Mononuclear cell (primary cell): Measurements from ENCODE around the gene RNFT2. TPM values are rescaled to one million over a fixed set of nuclear protein-coding genes. Genes with fewer than 3 reads are reported as not detected.

Source experiments
- H3K27me3 ChIP-seq: 2 replicates; pipeline ENCODE4 v1.6.0; 2011; ENCODE audit warnings: low read length, control low read depth; ENCODE audit not compliant: insufficient read depth
- H3K4me1 ChIP-seq: 2 replicates; pipeline ENCODE4 v1.5.1; 2011; ENCODE audit warnings: mild to moderate bottlenecking, low read length, control low read depth; ENCODE audit not compliant: insufficient read depth
- H3K4me3 ChIP-seq: 2 replicates; pipeline ENCODE4 v1.5.1; 2011; ENCODE audit warnings: mild to moderate bottlenecking, low read length, moderate library complexity
- H3K9me3 ChIP-seq: 2 replicates; pipeline ENCODE4 v1.5.1; 2011; ENCODE audit warnings: low read depth, mild to moderate bottlenecking, control low read depth, low read length
- total RNA-seq: library from RNA; depleted of rRNA; stranded (reverse); fragments of >200 nt; gene quantifications from one replicate; pipeline ENCODE4 v1.2.3, GENCODE V29; 2012

RNFT2 gene
- total RNA-seq, 1 donor, result 3.4 TPM

- no peaks in the 10 kb centered on the region for H3K27me3 ChIP-seq
- no peaks in the 10 kb centered on the region for H3K4me1 ChIP-seq
- no peak overlapping the region for H3K4me3 ChIP-seq
- no peaks in the 10 kb centered on the region for H3K9me3 ChIP-seq
These were observed 36.7 kb upstream of the RNFT2 start for GRCh38 chr12:116701432-116701831.

- Histone ChIP-seq H3K4me3 (no peak overlapping the region), H3K27me3 (no peaks in the 10 kb centered on the region), H3K4me1 (peaks cover under 1% of the 10 kb centered on the region), H3K9me3 (no peaks in the 10 kb centered on the region)
These were observed 34.8 kb upstream of the RNFT2 start for GRCh38 chr12:116703214-116703795.

DNA sequence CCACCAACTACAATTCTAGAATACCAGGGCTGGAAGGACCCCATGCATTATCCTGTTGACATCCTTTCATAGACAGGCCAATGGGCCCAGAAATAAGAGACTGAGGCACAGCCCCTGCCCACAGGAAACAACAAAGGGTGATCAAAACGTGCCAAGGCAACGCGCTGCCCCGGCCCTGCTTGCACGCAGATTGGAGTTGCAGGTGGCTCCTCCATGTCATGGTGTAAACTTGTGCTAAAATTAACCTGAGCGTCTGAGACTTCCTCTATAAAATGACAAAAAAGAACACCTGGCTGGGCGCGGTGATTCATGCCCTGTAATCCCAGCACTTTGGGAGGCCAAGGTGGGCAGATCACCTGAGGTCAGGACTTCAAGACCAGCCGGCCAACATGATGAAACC, 30.4 kb upstream of the RNFT2 start:
- H3K9me3 ChIP-seq, result no peaks in the 10 kb centered on the region
- H3K27me3 ChIP-seq, result peaks cover 8% of the 10 kb centered on the region
- H3K4me1 ChIP-seq, result peaks cover 11% of the 10 kb centered on the region
- no peak overlapping the region for H3K4me3 ChIP-seq

DNA sequence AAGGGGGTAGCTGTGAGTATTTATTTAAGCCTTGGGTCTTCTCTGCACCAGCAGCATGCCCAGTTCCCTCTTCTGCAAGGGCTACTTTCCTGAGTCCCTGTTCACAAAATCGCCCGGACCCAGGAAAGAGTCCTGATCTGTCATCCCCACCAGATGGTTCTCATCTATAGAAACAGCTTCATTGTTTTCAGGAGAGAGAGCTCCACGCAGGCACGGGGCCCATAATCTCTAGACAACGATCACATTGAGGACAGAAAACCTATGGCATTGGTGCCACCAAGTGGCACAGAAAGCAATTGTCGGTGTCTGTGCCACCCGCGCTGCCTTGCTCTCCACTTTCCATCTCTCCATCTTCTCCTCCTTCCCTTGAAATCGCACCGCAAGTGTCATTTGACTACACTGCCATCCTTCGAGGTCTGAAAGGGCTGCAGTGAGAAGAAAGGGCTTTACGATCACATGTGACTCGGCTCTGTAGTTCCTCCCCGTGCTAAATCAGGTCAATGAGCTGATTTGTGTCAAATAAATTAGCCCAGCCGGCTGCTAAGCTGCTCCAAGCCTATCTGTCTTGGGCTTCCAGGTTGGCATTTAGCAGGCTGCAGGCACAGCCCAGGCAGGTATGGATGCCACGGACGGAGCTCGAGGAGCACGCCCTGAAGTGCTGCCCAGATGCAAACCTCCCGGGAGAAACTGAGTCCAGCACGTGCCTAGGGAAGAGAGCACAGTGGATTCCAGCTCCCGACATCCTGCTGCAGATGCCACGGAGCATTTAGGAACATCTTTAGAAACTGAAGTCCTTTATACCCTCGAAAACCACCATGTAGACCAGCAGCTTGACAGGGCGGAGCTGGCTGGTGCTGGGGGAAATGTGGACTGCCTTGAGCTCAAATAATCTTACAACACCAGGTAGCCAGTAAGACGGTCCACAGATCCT, 29.0 kb upstream of the RNFT2 start:
- no peak overlapping the region for H3K4me3 ChIP-seq
- H3K4me1 ChIP-seq, result peaks cover 11% of the 10 kb centered on the region
- no peaks in the 10 kb centered on the region for H3K9me3 ChIP-seq
- H3K27me3 ChIP-seq, result peaks cover 8% of the 10 kb centered on the region

DNA sequence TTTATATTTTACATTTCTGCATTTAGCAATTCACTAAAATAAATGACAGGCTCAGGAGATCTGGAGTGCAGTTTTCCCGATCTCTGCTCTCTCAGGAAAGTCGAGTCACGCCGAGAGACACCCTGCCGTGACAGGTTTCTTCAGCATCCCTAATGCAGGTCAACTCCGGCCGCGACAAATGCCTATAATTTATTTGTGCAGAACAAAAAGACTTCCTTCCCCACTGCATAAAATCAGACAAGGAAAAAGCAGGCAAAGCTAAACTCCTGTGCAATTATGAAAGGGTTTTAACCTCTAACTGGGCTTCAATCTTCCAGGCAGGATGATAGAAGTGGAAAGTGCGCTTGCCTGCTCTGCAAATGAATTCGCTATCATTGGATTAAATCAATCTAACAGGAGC, 28.3 kb upstream of the RNFT2 start:
- Histone ChIP-seq H3K4me3 (no peak overlapping the region), H3K9me3 (no peaks in the 10 kb centered on the region), H3K27me3 (peaks cover 8% of the 10 kb centered on the region), H3K4me1 (peaks cover 11% of the 10 kb centered on the region)

GRCh38 chr12:116710370-116711150, 27.6 kb upstream of the RNFT2 start:
- Histone ChIP-seq H3K27me3 (peaks cover 8% of the 10 kb centered on the region), H3K4me3 (no peak overlapping the region), H3K4me1 (peaks cover 11% of the 10 kb centered on the region)

DNA sequence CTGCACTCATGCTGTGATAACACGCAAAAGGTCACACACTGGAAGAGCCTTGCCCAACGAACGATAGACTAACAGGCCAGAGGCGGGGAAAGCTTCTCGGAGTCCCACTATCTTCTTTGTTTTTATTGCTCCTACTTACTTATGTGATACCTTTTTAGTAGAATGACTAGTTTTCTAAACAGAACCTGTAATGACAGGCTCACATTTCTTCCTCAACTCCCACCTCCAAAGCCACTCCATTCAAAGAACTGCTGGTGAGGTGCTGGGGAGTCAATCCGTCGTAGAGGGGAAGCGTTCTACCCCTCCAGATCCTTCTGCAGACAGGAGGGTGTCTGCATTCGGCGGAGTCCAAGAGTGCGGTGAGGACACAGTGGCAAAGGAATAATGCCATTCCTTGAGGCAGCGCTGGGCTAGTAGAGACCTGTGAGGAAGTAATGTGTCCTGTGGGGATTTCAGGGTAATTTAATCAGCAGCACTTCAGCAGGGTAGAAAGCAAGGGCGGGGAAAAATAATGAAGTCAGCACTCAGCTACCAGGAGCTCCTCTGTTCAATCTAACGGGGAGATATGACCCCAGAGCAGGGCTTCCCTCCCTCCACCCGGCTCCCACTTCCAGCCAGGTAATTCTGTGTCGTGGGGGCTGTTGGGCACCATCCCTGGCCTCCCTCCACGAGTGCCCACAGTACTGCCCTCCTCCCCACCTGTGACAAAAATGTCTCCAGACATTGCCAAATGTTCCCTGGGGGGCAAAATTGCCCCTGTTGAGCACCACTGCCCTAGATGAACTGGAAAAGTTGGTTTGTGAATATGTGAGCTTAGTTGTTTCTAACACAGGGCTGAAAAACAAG, 25.4 kb upstream of the RNFT2 start:
- Histone ChIP-seq H3K27me3 (peaks cover 8% of the 10 kb centered on the region), H3K9me3 (no peaks in the 10 kb centered on the region), H3K4me1 (peaks cover 11% of the 10 kb centered on the region), H3K4me3 (no peak overlapping the region)

More at GRCh38 chr12:116710370-116711150, 27.6 kb upstream of the RNFT2 start:
- no peaks in the 10 kb centered on the region for H3K9me3 ChIP-seq

GRCh38 chr12:116713527-116713926, 24.6 kb upstream of the RNFT2 start:
- H3K27me3 ChIP-seq, result peaks cover 8% of the 10 kb centered on the region
- no peaks in the 10 kb centered on the region for H3K9me3 ChIP-seq
- no peak overlapping the region for H3K4me3 ChIP-seq
- peaks cover 8% of the 10 kb centered on the region for H3K4me1 ChIP-seq

- H3K9me3 ChIP-seq, result no peaks in the 10 kb centered on the region
- peaks cover 6% of the 10 kb centered on the region for H3K27me3 ChIP-seq
- H3K4me1 ChIP-seq, result peaks cover 2% of the 10 kb centered on the region
- H3K4me3 ChIP-seq, result no peak overlapping the region
These were observed 23.9 kb upstream of the RNFT2 start for GRCh38 chr12:116714175-116714574.

GRCh38 chr12:116717466-116718437, 20.4 kb upstream of the RNFT2 start:
- no peaks in the 10 kb centered on the region for H3K27me3 ChIP-seq
- H3K4me1 ChIP-seq, result no peaks in the 10 kb centered on the region
- H3K9me3 ChIP-seq, result no peaks in the 10 kb centered on the region
- H3K4me3 ChIP-seq, result no peak overlapping the region

DNA sequence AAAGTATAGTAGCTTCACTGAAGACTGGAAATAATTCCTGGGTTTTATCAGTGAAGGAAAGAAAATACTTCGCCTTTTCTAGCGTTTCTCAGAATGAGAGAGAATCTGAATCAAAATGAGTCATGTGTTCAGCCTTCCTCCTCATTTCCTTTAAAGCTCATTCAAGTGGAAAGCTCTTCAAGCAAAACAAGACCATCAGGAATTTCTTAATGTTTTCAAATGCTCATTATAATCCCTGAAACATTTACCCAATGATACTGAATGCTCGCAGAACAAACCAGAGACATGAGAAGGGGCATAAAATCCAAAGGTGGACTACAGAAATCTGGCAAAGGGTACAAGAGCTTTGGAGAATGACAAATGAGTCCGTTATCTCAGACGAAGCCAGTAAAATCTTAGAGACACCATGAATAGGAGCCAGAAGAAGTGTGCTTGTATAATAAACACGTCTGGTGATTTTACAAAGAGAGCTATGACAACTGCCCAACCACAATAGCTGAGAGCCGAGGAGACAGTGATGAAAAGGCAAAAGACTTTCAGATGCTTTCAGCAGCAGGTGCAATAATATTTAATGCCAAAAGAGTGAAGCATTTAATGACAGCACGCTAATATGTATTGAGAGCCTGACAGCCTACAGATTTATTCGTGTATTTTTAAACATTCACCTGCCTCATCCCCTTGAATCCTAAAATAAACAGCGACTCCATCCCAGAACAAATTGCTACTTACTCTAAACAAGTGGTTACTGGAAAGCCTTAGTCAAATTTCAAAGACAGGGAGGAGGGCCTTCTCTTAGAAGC, 19.3 kb upstream of the RNFT2 start:
- Histone ChIP-seq H3K4me1 (no peaks in the 10 kb centered on the region), H3K4me3 (no peak overlapping the region)

DNA sequence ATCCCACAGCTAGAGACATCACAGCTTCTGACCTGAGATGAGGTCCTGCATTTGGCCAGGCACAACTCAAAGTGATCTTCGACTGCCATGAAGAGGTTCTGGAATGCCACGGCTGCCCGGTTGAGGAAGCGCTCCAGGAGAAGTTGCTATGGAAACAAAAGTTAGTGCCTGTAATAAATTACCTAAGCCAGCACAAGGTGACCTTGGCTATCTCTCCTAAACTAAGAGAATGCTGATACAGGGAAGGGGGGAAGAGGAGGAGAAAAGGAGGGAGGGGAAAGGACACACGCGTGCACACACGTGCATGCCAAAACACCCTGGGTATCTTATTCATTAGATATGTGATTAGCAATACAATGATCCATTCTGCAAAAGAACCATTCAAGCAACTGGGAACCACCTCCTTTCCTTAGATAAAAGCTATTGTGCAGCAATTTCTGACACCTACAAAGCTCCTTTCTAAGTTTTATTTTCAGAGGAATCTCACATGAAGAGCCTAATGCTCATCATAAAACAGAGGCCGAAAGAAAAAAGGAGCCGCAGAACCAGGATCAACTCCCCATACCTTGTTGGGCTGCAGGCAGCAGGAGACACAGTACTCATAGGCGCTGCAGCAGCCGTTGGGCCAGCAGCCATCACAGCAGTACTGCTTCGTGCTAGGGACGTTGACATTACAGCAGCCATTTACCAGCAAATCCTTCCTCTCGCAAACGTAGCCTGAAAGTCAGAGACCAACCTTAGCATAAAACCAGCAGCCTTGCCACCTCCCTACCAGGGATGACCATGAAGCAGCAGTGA, 18.2 kb upstream of the RNFT2 start:
- Histone ChIP-seq H3K27me3 (no peaks in the 10 kb centered on the region), H3K4me1 (no peaks in the 10 kb centered on the region), H3K4me3 (no peak overlapping the region), H3K9me3 (no peaks in the 10 kb centered on the region)

More for the DNA sequence above, 19.3 kb upstream of the RNFT2 start:
- Histone ChIP-seq H3K27me3 (no peaks in the 10 kb centered on the region), H3K9me3 (no peaks in the 10 kb centered on the region)
